K562 (cell line): Measurements from ENCODE around the gene KCND3. TPM values are rescaled to one million over a fixed set of nuclear protein-coding genes. Genes with fewer than 3 reads are reported as not detected.
A peak's percentile ranks its signal among the peaks of the same experiment; 100 is the strongest.

Experiments used
- ARID3B ChIP-seq: fragments of 250-450 bp; sonication (Bioruptor Pico); IDR thresholded peaks from 2 replicates; pipeline ENCODE4 v1.4.0; 2020; ENCODE audit warnings: borderline replicate concordance
- BCOR ChIP-seq: fragments of 450-650 bp; IDR thresholded peaks from 2 replicates; pipeline ENCODE4 v1.6.1; 2016
- CHCHD3 ChIP-seq: fragments of 250-450 bp; sonication (Bioruptor Pico); IDR thresholded peaks from 2 replicates; pipeline ENCODE4 v2.1.2; 2022; ENCODE audit warnings: mild to moderate bottlenecking
- DMBX1 ChIP-seq: fragments of 250-450 bp; sonication (Bioruptor Pico); IDR thresholded peaks from 2 replicates; pipeline ENCODE4 v1.8.0; 2022; ENCODE audit warnings: inconsistent platforms, mild to moderate bottlenecking, moderate library complexity, borderline replicate concordance
- EP300 ChIP-seq: IDR thresholded peaks from 2 replicates; pipeline ENCODE4 v1.6.1; 2012; ENCODE audit warnings: low read length, improper control_type of control experiment
- HMG20A ChIP-seq: fragments of 450-650 bp; formaldehyde crosslinking; conservative IDR thresholded peaks from 2 replicates; pipeline ENCODE4 v1.4.0; 2020; ENCODE audit warnings: mild to moderate bottlenecking, mixed read lengths
- MBD2 ChIP-seq: sonication (generic); IDR thresholded peaks from 2 replicates; pipeline ENCODE4 v1.6.1; 2016; ENCODE audit warnings: low read depth, borderline replicate concordance
- MTA1 ChIP-seq: fragments of 450-650 bp; IDR thresholded peaks from 2 replicates; pipeline ENCODE4 v1.6.1; 2017; ENCODE audit warnings: borderline replicate concordance
- NFE2 ChIP-seq: IDR thresholded peaks from 2 replicates; pipeline ENCODE4 v1.6.1; 2014; ENCODE audit warnings: antibody characterized with exemption, low read depth
- RAD51 ChIP-seq: fragments of 450-650 bp; IDR thresholded peaks from 2 replicates; pipeline ENCODE4 v1.7.1; 2016; ENCODE audit warnings: low read depth, mild to moderate bottlenecking, borderline replicate concordance
- SP1 ChIP-seq: sonication (generic); formaldehyde crosslinking; IDR thresholded peaks from 2 replicates; pipeline ENCODE4 v1.8.1; 2022; ENCODE audit warnings: mild to moderate bottlenecking, missing genetic modification reagents
- SRSF7 ChIP-seq: fragments of 200-400 bp; formaldehyde crosslinking; optimal IDR thresholded peaks from 2 replicates; pipeline ENCODE3; 2017; ENCODE audit warnings: mild to moderate bottlenecking, low read depth, low read length
- TAF9B ChIP-seq: fragments of 450-650 bp; IDR thresholded peaks from 2 replicates; pipeline ENCODE4 v1.6.1; 2018; ENCODE audit warnings: mild to moderate bottlenecking; ENCODE audit not compliant: partially characterized antibody
- TCF7L2 ChIP-seq: fragments of 150-350 bp; IDR thresholded peaks from 2 replicates; pipeline ENCODE4 v1.6.1; 2016; ENCODE audit warnings: low read depth, mild to moderate bottlenecking, low read length, moderate library complexity
- ZBTB49 ChIP-seq: sonication (generic); formaldehyde crosslinking; IDR thresholded peaks from 2 replicates; pipeline ENCODE4 v1.8.0; 2022; ENCODE audit warnings: missing genetic modification reagents, mild to moderate bottlenecking, borderline replicate concordance
- ZNF232 ChIP-seq: sonication (generic); formaldehyde crosslinking; IDR thresholded peaks from 2 replicates; pipeline ENCODE4 v1.8.0; 2022; ENCODE audit warnings: mild to moderate bottlenecking, missing genetic modification reagents
- ZNF740 ChIP-seq, 3 experiments: fragments of 200-800 bp in 1 of 3; sonication (Bioruptor generic) in 1 of 3; sonication (generic) in 1 of 3; formaldehyde crosslinking in 1 of 3; IDR thresholded peaks; 2 replicates each; pipeline versions ENCODE4 v1.6.1 to v1.8.0; 2016 to 2022; ENCODE audit warnings: mild to moderate bottlenecking in 2 of 3, missing compliant biosample characterization in 2 of 3, missing genetic modification characterization in 2 of 3, missing genetic modification reagents in 1 of 3
- polyA plus RNA-seq, 8 experiments: library from polyadenylated mRNA; depleted of rRNA in 4 of 8; stranded (reverse) in 5 of 8; unstranded in 3 of 8; fragments of >200 nt; fragmentation: Nextera tagmentation in 2 of 8; fragmentation: Illumina TruSeq in 1 of 8; extraction: Ambion mirVana in 2 of 8; extraction: Trizol in 1 of 8; gene quantifications; 2 replicates each; pipeline versions ENCODE4 v1.2.1 to v1.2.3, GENCODE V29; 2011 to 2014; ENCODE audit warnings: inconsistent platforms in 1 of 8, missing spikeins in 1 of 8
- total RNA-seq, 7 experiments: library from RNA; depleted of rRNA in 6 of 7; stranded (reverse); fragments of >200 nt in 6 of 7; fragmentation: Illumina TruSeq in 2 of 7; extraction: Trizol in 2 of 7; gene quantifications; 2 replicates each; pipeline versions ENCODE4 v1.2.1 to v1.2.3, GENCODE V29; 2011 to 2021; ENCODE audit warnings: low replicate concordance in 1 of 7
- TF ChIP-seq, protein P1 (sequence below): fragments of 200-800 bp; sonication (Bioruptor generic); IDR thresholded peaks from 2 replicates; pipeline ENCODE4 v1.6.1; 2017; ENCODE audit warnings: missing genetic modification characterization, missing compliant biosample characterization
- TF ChIP-seq, protein P2 (sequence below): fragments of 250-450 bp; sonication (Bioruptor Pico); IDR thresholded peaks from 2 replicates; pipeline ENCODE4 v1.5.0; 2021; ENCODE audit warnings: mild to moderate bottlenecking, borderline replicate concordance

The KCND3 gene
- total and polyA plus RNA-seq, 9 of the 15 experiments (the other 6 are each of a cell fraction or from before 2014, with no cell fraction given), result not detected

DNA sequence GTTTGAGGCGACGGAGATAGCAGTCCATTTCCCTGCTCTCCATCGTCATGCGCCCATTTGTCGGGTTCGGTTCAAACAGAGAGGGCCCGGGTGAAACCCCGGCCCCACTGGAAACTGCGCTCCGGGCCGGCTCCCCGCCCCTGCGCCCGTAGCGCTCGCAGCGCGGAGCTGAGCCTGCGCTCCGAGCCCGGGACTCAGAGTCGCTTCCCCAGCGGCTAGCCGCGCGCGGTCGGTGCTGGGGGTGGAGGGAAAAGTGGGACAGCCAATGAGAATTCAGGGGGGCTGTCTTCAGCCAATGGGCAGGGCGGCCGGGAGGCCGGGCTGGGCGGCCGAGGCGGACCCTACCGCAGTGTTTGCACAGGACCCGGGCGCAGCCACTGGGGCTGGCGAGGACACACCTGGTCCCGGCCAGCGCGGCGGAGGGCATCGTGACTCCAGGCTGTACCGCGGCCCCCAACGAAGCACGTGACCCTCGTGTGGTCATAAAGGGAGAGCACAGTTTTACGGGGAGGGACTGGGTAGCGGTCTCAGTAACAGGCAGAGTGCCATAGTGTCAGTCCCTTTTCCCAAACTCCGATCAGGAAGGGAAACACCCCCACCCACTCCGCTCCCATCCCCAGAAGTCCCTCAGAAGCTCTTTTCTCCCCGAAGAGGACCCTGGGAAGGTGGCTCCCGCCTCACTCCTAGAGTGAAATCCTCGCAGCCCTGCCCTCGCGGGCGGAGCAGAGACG lies 250.1 kb downstream of the KCND3 start, which contains the start of gene INKA2 (continued):
- TF ChIP-seq TAF9B (no peak), HMG20A (CRISPR knock-in tag) (no peak), CHCHD3 (no peak), SP1 (peak; percentile 64), NFE2 (no peak), ZNF232 (CRISPR knock-in tag) (peak; percentile 97), TCF7L2 (no peak), MBD2 (peak; percentile 60), BCOR (no peak), ZNF740 (CRISPR knock-in tag; IDR thresholded peaks at IDR 0.05) (peak; percentile 65), ZNF740 (tag; IDR thresholded peaks at IDR 0.05) (no peak), RAD51 (peak; percentile 91), ZBTB49 (CRISPR knock-in tag) (peak; percentile 97), ARID3B (CRISPR knock-in tag) (no peak), MTA1 (no peak), SRSF7 (no peak), DMBX1 (CRISPR knock-in tag) (no peak), EP300 (no peak)
- TF ChIP-seq, protein P1, sequence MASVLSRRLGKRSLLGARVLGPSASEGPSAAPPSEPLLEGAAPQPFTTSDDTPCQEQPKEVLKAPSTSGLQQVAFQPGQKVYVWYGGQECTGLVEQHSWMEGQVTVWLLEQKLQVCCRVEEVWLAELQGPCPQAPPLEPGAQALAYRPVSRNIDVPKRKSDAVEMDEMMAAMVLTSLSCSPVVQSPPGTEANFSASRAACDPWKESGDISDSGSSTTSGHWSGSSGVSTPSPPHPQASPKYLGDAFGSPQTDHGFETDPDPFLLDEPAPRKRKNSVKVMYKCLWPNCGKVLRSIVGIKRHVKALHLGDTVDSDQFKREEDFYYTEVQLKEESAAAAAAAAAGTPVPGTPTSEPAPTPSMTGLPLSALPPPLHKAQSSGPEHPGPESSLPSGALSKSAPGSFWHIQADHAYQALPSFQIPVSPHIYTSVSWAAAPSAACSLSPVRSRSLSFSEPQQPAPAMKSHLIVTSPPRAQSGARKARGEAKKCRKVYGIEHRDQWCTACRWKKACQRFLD (CRISPR knock-in tag), result no peak
- TF ChIP-seq, protein P2, sequence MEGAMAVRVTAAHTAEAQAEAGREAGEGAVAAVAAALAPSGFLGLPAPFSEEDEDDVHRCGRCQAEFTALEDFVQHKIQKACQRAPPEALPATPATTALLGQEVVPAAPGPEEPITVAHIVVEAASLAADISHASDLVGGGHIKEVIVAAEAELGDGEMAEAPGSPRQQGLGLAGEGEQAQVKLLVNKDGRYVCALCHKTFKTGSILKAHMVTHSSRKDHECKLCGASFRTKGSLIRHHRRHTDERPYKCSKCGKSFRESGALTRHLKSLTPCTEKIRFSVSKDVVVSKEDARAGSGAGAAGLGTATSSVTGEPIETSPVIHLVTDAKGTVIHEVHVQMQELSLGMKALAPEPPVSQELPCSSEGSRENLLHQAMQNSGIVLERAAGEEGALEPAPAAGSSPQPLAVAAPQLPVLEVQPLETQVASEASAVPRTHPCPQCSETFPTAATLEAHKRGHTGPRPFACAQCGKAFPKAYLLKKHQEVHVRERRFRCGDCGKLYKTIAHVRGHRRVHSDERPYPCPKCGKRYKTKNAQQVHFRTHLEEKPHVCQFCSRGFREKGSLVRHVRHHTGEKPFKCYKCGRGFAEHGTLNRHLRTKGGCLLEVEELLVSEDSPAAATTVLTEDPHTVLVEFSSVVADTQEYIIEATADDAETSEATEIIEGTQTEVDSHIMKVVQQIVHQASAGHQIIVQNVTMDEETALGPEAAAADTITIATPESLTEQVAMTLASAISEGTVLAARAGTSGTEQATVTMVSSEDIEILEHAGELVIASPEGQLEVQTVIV, result no peak
